ENCODE data around the gene MTMR12. TPM values are rescaled to one million over a fixed set of nuclear protein-coding genes. Genes with fewer than 3 reads are reported as not detected.

The MTMR12 gene
- polyA plus RNA-seq, 1 donor (not counting 4 experiments of a cell fraction or from before 2014, with no cell fraction given): 17.1 TPM

- dilution Hi-C loops (cut with MboI; ENCODE audit: extremely low pct_ligation_motif_present, low sequenced_read_pairs): no loop called here
These were observed 46.8 kb downstream of the MTMR12 start for GRCh38 chr5:32265902-32266301.

GRCh38 chr5:32264957-32265572 lies 47.7 kb downstream of the MTMR12 start:
- Histone ChIP-seq H3K4me2 (ENCODE audit: control insufficient read depth, extremely low read depth, insufficient read depth, low read depth, low read length) (no peak overlapping the region), H2AFZ (ENCODE audit: control insufficient read depth, low read length) (no peak overlapping the region), H3K79me2 (ENCODE audit: control insufficient read depth, insufficient read depth, low read length) (no peaks in the 10 kb centered on the region), H3K36me3 (ENCODE audit: control insufficient read depth in 2 of 2, extremely low read depth in 1 of 2, insufficient read depth in 2 of 2, low read length in 2 of 2) (peaks cover 8 to 11% of the 10 kb centered on the region in 2 experiments), H3K9me3 (ENCODE audit: control insufficient read depth, low read depth, low read length) (no peaks in the 10 kb centered on the region), H3K4me1 (ENCODE audit: control insufficient read depth, extremely low read depth, insufficient read depth, low read length) (no peaks in the 10 kb centered on the region), H3K27me3 (ENCODE audit: control insufficient read depth, extremely low read depth, insufficient read depth, low read length) (no peaks in the 10 kb centered on the region), H4K20me1 (ENCODE audit: control insufficient read depth, extremely low read depth, insufficient read depth, low read length) (no peaks in the 10 kb centered on the region), H3K9ac (ENCODE audit: control insufficient read depth, extremely low read depth, insufficient read depth, low read length) (no peak overlapping the region), H3K4me3 (ENCODE audit: control insufficient read depth in 2 of 3, extremely low read depth in 1 of 3, insufficient read depth in 2 of 3, low read depth in 1 of 3, low read length in 3 of 3) (no peak overlapping the region), H3K27ac (ENCODE audit: control insufficient read depth, insufficient read depth, low read length) (no peak overlapping the region), H3K9me1 (ENCODE audit: control insufficient read depth, extremely low read depth, insufficient read depth, low read length) (no peaks in the 10 kb centered on the region)
- FAIRE-seq: no peak
- TF ChIP-seq EZH2 (IDR thresholded peaks at IDR 0.05; ENCODE audit: low read length) (no peak), CTCF (optimal IDR thresholded peaks at IDR 0.05 in 1 of 3, IDR thresholded peaks at IDR 0.05 in 1 of 3, conservative IDR thresholded peaks at IDR 0.05 in 1 of 3; ENCODE audit: extremely low read depth in 1 of 3, insufficient read depth in 2 of 3, low read length in 3 of 3) (no peak)
- DNase-seq (ENCODE audit: low read depth, low spot score): no peak
- dilution Hi-C loops (cut with MboI; ENCODE audit: extremely low pct_ligation_motif_present, low sequenced_read_pairs): no loop called here

More at GRCh38 chr5:32265902-32266301, 46.8 kb downstream of the MTMR12 start:
- TF ChIP-seq EZH2 (IDR thresholded peaks at IDR 0.05; ENCODE audit: low read length): no peak
- DNase-seq (ENCODE audit: low read depth, low spot score) (no peak), FAIRE-seq (no peak)
- H3K4me1 ChIP-seq (ENCODE audit: control insufficient read depth, extremely low read depth, insufficient read depth, low read length): no peaks in the 10 kb centered on the region
- H4K20me1 ChIP-seq (ENCODE audit: control insufficient read depth, extremely low read depth, insufficient read depth, low read length): no peaks in the 10 kb centered on the region
- no peak overlapping the region for H3K4me2 ChIP-seq (ENCODE audit: control insufficient read depth, extremely low read depth, insufficient read depth, low read depth, low read length)
- H3K27me3 ChIP-seq (ENCODE audit: control insufficient read depth, extremely low read depth, insufficient read depth, low read length): no peaks in the 10 kb centered on the region
- no peaks in the 10 kb centered on the region for H3K9me1 ChIP-seq (ENCODE audit: control insufficient read depth, extremely low read depth, insufficient read depth, low read length)
- no peak overlapping the region for H3K4me3 ChIP-seq (ENCODE audit: control insufficient read depth in 2 of 3, extremely low read depth in 1 of 3, insufficient read depth in 2 of 3, low read depth in 1 of 3, low read length in 3 of 3)
- H3K9me3 ChIP-seq (ENCODE audit: control insufficient read depth, low read depth, low read length): no peaks in the 10 kb centered on the region
- H3K27ac ChIP-seq (ENCODE audit: control insufficient read depth, insufficient read depth, low read length): no peak overlapping the region
- H3K36me3 ChIP-seq (ENCODE audit: control insufficient read depth in 2 of 2, extremely low read depth in 1 of 2, insufficient read depth in 2 of 2, low read length in 2 of 2): peaks cover 11 to 12% of the 10 kb centered on the region in 2 experiments
- no peak overlapping the region for H2AFZ ChIP-seq (ENCODE audit: control insufficient read depth, low read length)
- H3K9ac ChIP-seq (ENCODE audit: control insufficient read depth, extremely low read depth, insufficient read depth, low read length): no peak overlapping the region
- no peaks in the 10 kb centered on the region for H3K79me2 ChIP-seq (ENCODE audit: control insufficient read depth, insufficient read depth, low read length)

GRCh38 chr5:32263684-32264083 lies 49.1 kb downstream of the MTMR12 start:
- Histone ChIP-seq H3K79me2 (ENCODE audit: control insufficient read depth, insufficient read depth, low read length) (no peaks in the 10 kb centered on the region), H3K4me2 (ENCODE audit: control insufficient read depth, extremely low read depth, insufficient read depth, low read depth, low read length) (no peak overlapping the region), H3K9me1 (ENCODE audit: control insufficient read depth, extremely low read depth, insufficient read depth, low read length) (no peaks in the 10 kb centered on the region), H3K27me3 (ENCODE audit: control insufficient read depth, extremely low read depth, insufficient read depth, low read length) (no peaks in the 10 kb centered on the region), H3K9me3 (ENCODE audit: control insufficient read depth, low read depth, low read length) (no peaks in the 10 kb centered on the region), H3K4me3 (ENCODE audit: control insufficient read depth in 2 of 3, extremely low read depth in 1 of 3, insufficient read depth in 2 of 3, low read depth in 1 of 3, low read length in 3 of 3) (no peak overlapping the region), H3K36me3 (ENCODE audit: control insufficient read depth in 2 of 2, extremely low read depth in 1 of 2, insufficient read depth in 2 of 2, low read length in 2 of 2) (peaks cover 12 to 13% of the 10 kb centered on the region in 2 experiments), H3K27ac (ENCODE audit: control insufficient read depth, insufficient read depth, low read length) (no peak overlapping the region), H3K4me1 (ENCODE audit: control insufficient read depth, extremely low read depth, insufficient read depth, low read length) (no peaks in the 10 kb centered on the region), H4K20me1 (ENCODE audit: control insufficient read depth, extremely low read depth, insufficient read depth, low read length) (no peaks in the 10 kb centered on the region), H2AFZ (ENCODE audit: control insufficient read depth, low read length) (no peak overlapping the region), H3K9ac (ENCODE audit: control insufficient read depth, extremely low read depth, insufficient read depth, low read length) (no peak overlapping the region)
- FAIRE-seq: no peak
- dilution Hi-C loops (cut with MboI; ENCODE audit: extremely low pct_ligation_motif_present, low sequenced_read_pairs): no loop called here
- no peak for DNase-seq (ENCODE audit: low read depth, low spot score)
- TF ChIP-seq CTCF (optimal IDR thresholded peaks at IDR 0.05 in 1 of 3, IDR thresholded peaks at IDR 0.05 in 1 of 3, conservative IDR thresholded peaks at IDR 0.05 in 1 of 3; ENCODE audit: extremely low read depth in 1 of 3, insufficient read depth in 2 of 3, low read length in 3 of 3): no peak
- no peak for TF ChIP-seq EZH2 (IDR thresholded peaks at IDR 0.05; ENCODE audit: low read length)
